ENCODE data around the gene NAIP.
"Not testable (repeated sequence)": the region's sequence is repeated elsewhere in the genome, so short reads cannot be mapped to it uniquely, and the experiment has no call there.

GRCh38 chr5:70925211-70925562 is 100.0 kb downstream of the NAIP start:
- not testable (repeated sequence) for TF ChIP-seq CTCF (IDR thresholded peaks at IDR 0.05; ENCODE audit: low read depth, low read length, missing input control); ATF3 (IDR thresholded peaks at IDR 0.05); SP1 (IDR thresholded peaks at IDR 0.05)

All from liver (tissue), 3 donors.